Vagina (tissue), 2 donors: ENCODE measurements around the gene ERG.

ENCODE experiments used
- POLR2AphosphoS5 ChIP-seq, 2 donors: sonication (generic); formaldehyde crosslinking; IDR thresholded peaks; one replicate each; pipeline ENCODE4 v1.9.0; 2017; ENCODE audit warnings: antibody characterized with exemption in 2 of 2, mild to moderate bottlenecking in 2 of 2, low read depth in 1 of 2; ENCODE audit not compliant: insufficient read depth in 1 of 2
- TF ChIP-seq, protein P1 (sequence below), 3 experiments: fragments of 450-650 bp in 2 of 3; fragments of 200-600 bp in 1 of 3; sonication (generic) in 1 of 3; IDR thresholded peaks; one replicate each; pipeline ENCODE4 v1.5.1; 2017 to 2019; ENCODE audit warnings: antibody characterized with exemption in 3 of 3, mild to moderate bottlenecking in 2 of 3, moderate library complexity in 2 of 3

GRCh38 chr21:38447611-38448010, 50.7 kb downstream of the ERG start:
- TF ChIP-seq, protein P1, sequence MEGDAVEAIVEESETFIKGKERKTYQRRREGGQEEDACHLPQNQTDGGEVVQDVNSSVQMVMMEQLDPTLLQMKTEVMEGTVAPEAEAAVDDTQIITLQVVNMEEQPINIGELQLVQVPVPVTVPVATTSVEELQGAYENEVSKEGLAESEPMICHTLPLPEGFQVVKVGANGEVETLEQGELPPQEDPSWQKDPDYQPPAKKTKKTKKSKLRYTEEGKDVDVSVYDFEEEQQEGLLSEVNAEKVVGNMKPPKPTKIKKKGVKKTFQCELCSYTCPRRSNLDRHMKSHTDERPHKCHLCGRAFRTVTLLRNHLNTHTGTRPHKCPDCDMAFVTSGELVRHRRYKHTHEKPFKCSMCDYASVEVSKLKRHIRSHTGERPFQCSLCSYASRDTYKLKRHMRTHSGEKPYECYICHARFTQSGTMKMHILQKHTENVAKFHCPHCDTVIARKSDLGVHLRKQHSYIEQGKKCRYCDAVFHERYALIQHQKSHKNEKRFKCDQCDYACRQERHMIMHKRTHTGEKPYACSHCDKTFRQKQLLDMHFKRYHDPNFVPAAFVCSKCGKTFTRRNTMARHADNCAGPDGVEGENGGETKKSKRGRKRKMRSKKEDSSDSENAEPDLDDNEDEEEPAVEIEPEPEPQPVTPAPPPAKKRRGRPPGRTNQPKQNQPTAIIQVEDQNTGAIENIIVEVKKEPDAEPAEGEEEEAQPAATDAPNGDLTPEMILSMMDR (IDR thresholded peaks at IDR 0.05): no peak
- TF ChIP-seq POLR2AphosphoS5 (IDR thresholded peaks at IDR 0.05; ENCODE audit: insufficient read depth in 1 of 2, low read depth in 1 of 2): no peak
